GM19468 (cell line): ENCODE results near the gene ERC2.

Experiments used
- ATAC-seq: cut with Tn5 transposase; IDR thresholded peaks from one replicate; pipeline ENCODE4 v1.9.1; 2021; ENCODE audit warnings: mild to moderate bottlenecking, moderate library complexity, moderate number of reproducible peaks; ENCODE audit not compliant: unreplicated experiment; ENCODE audit errors: extremely low read depth

The ERC2 gene

GRCh38 chr3:56321892-56322291 is 146.4 kb downstream of the ERC2 start:
- no peak for ATAC-seq

GRCh38 chr3:56321383-56321782 is 146.9 kb downstream of the ERC2 start:
- no peak for ATAC-seq

- ATAC-seq, result no peak
These were observed 147.4 kb downstream of the ERC2 start for GRCh38 chr3:56320883-56321282.

- no peak for ATAC-seq
These were observed 149.4 kb downstream of the ERC2 start for GRCh38 chr3:56318891-56319290.

- ATAC-seq, result no peak
These were observed 151.3 kb downstream of the ERC2 start for GRCh38 chr3:56316944-56317343.

- ATAC-seq, result no peak
These were observed 153.4 kb downstream of the ERC2 start for GRCh38 chr3:56314842-56315241.

GRCh38 chr3:56309465-56309864 is 158.8 kb downstream of the ERC2 start:
- no peak for ATAC-seq

GRCh38 chr3:56308471-56308870 is 159.8 kb downstream of the ERC2 start:
- ATAC-seq, result no peak

GRCh38 chr3:56304069-56304468 is 164.2 kb downstream of the ERC2 start:
- ATAC-seq, result no peak

GRCh38 chr3:56303487-56303886 is 164.8 kb downstream of the ERC2 start:
- ATAC-seq, result peak; percentile 42

GRCh38 chr3:56302417-56302816 is 165.8 kb downstream of the ERC2 start:
- ATAC-seq, result no peak

GRCh38 chr3:56297281-56297840 is 170.9 kb downstream of the ERC2 start:
- no peak for ATAC-seq

GRCh38 chr3:56296361-56296760 is 171.9 kb downstream of the ERC2 start:
- no peak for ATAC-seq

- no peak for ATAC-seq
These were observed 173.1 kb downstream of the ERC2 start for GRCh38 chr3:56295161-56295560.

GRCh38 chr3:56294286-56294685 is 174.0 kb downstream of the ERC2 start:
- no peak for ATAC-seq

- ATAC-seq, result no peak
These were observed 176.3 kb downstream of the ERC2 start for GRCh38 chr3:56291953-56292352.

- no peak for ATAC-seq
These were observed 177.0 kb downstream of the ERC2 start for GRCh38 chr3:56291244-56291680.

- no peak for ATAC-seq
These were observed 177.9 kb downstream of the ERC2 start for GRCh38 chr3:56290374-56290773.

GRCh38 chr3:56288258-56288657 is 180.0 kb downstream of the ERC2 start:
- ATAC-seq, result no peak

- no peak for ATAC-seq
These were observed 185.9 kb downstream of the ERC2 start for GRCh38 chr3:56282341-56282740.

GRCh38 chr3:56277236-56277635 is 191.0 kb downstream of the ERC2 start:
- ATAC-seq, result no peak

- no peak for ATAC-seq
These were observed 193.1 kb downstream of the ERC2 start for GRCh38 chr3:56275120-56275519.
